HUDEP-2 (cell line): Measurements from ENCODE around the gene CYTL1.
"Not testable (repeated sequence)": the region's sequence is repeated elsewhere in the genome, so short reads cannot be mapped to it uniquely, and the experiment has no call there.

ENCODE experiments used
- DNase-seq, 76 experiments: peaks; one replicate each; lab custom pipeline; 2025; ENCODE audit not compliant: unreplicated experiment in 76 of 76; lab: John Stamatoyannopoulos, UW

CYTL1 gene, protein sequence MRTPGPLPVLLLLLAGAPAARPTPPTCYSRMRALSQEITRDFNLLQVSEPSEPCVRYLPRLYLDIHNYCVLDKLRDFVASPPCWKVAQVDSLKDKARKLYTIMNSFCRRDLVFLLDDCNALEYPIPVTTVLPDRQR

DNA sequence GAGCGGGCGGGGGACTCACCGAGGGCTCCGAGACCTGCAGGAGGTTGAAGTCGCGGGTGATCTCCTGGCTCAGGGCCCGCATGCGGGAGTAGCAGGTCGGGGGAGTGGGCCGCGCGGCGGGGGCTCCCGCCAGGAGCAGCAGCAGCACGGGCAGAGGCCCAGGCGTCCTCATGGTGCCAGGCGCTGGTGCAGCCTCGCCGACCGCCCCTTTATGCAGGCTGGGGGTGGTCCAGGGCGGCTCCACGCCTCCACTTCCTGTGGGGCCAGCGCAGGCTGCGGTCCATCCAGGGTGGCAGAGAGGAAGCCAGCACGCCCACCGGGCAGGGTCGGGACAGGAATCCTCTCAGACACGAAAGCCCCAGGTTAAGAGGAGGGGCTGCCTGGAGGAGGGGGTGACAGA is at the start of gene CYTL1:
Gene CYTL1 (minus strand): TSS at position 185 of the 400 bp plus-strand sequence. CDS start 13 bp downstream, at position 172.
- DNase-seq = peak in 19 of 76 experiments; percentile 7 to 62 (median 30)

DNA sequence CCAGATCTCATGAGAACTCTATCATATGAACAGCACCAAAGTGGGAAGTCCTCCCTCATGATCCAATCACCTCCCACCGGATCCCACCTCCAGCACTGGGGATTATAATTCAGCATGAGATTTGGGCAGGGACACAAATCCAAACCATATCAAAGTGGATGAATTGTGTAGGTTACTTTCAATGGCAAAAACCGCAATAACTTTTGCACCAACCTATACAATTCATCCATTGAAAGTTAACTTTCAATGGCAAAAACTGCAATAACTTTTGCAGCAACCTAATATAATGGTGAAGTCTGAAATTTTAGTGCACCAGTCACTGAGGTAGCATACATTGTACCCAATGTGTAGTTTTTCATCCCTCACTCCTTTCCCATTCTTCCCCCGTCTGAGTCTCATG is 48.6 kb upstream of the CYTL1 start:
- no peak for DNase-seq

- not testable (repeated sequence) for DNase-seq
Observed at GRCh38 chr4:5066968-5067367, 47.7 kb upstream of the CYTL1 start.

DNA sequence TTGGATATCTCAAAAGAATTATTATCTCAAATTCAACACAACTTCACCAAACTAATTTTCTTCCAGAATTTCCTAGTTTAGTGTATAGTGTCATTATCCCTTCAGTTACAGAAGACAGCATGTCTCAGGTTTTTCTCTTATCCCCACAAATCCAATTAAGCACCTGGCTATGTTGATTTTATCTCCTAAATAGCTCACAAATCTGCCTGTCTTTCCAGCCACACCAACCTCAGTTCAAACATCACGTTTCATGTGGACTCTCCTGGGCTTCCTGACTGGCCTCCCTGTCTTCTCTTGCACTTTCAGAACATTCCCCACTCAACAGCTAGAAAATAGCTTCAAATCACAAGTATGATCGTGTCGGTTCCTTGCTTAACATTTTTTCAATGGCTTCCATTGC is 46.8 kb upstream of the CYTL1 start:
- DNase-seq = no peak

DNA sequence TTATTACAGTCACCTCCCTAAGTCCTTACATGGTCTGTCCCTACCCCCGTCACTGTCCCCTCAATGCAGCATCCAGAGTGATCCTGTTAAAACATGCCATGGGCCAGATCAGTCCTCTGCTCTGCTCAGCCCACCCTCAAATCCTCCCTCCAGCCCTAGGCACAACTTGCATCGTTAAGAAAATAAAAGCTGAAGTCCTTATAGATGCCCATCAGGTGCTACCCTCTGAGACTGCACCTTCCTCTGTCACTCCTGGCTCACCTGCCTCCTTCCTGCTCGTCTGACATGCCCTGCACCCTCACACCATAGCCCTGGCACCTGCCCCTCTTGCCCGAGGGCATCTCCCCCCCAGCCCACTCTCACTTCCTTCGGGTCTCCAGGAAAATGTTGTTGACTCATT is 36.2 kb upstream of the CYTL1 start:
- no peak for DNase-seq

- DNase-seq = no peak
Observed at GRCh38 chr4:5054532-5054931, 35.3 kb upstream of the CYTL1 start.

- DNase-seq = no peak
Observed at GRCh38 chr4:5052726-5053425, 33.6 kb upstream of the CYTL1 start.

- peak in 7 of 76 experiments; percentile 25 to 53 (median 46) for DNase-seq
Observed at GRCh38 chr4:5052204-5052702, 33.0 kb upstream of the CYTL1 start.

- DNase-seq = peak in 62 of 76 experiments; percentile 2 to 82 (median 60)
Observed at GRCh38 chr4:5051278-5052203, 32.3 kb upstream of the CYTL1 start, which contains the start of gene STK32B. STK32B (plus strand) TSS chr4:5051480.

DNA sequence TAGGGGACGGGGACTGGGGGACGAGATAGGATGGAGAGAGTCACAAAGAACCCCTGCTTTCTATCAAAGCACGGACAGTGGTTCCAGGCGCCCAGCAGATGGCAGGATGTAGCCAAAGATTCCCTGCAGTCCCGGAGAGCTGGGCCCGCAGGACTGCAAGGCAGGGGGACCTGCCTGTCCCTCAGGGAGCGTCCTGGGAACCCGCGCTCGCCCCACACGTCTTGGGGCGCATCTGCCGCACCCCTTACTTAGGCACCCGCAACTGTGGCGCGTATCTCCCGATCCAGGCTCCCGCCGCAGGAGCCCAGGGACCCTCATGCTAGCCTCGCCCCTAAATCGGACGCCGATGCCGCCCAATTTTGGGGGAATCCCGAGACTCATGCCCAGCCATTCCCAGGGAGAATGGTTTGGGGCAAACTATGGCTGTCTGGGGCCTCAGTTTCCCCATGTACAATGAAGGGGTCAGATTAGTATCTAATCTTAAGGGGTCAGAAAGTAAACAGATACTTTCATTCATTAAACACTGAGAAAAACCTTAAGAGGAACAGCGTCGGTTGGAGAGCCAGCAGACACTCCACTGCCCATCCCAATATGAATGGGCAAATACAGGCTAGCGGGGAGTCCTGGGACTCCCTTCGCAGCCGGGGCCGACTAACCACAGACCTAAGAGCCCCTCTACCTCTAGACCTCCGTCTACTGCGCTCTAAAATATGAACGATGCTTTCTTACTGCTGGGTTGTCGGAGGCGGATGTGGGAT is 31.4 kb upstream of the CYTL1 start:
- peak in 68 of 76 experiments; percentile 1 to 82 (median 62) for DNase-seq

DNA sequence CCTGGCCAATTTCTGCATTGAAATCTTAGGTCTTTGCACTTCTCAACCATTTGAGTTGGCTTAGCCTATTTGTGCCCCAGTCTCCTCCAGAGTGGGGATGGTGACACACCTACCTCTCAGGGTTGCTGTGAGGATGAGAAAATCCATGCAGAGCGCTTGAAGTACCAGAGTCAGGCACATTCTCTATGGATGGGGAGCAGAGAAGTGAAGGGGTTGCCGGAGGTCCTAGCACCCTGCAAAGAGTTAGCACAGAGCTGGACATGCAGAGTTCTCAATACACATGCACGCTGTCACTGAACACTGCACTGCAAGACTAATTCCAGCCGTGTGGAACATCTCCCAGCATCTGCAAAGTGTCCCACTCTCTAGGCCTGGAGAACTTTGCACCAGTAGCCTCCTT is 29.5 kb upstream of the CYTL1 start:
- no peak for DNase-seq

GRCh38 chr4:5045097-5045496 is 25.8 kb upstream of the CYTL1 start:
- peak in 1 of 76 experiments; percentile 9 for DNase-seq

DNA sequence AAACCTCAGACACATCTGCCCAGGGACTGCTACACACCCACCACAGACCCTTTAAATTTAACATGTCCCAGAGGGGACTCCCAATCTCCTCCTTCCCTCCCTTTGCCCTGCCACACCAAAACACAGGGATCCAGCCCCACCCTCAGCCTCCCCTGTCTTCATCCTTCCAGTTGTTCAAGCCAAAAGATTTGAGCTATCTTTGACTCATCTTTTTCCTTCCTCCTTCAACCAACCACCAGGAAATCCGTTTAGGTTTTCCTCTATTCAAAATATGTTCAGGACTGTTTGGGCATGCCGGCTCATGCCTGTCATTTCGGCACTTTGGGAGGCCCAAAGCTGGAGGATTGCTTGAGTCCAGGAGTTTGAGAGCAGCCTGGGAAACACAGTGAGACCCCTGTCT is 25.1 kb upstream of the CYTL1 start:
- DNase-seq = no peak

DNA sequence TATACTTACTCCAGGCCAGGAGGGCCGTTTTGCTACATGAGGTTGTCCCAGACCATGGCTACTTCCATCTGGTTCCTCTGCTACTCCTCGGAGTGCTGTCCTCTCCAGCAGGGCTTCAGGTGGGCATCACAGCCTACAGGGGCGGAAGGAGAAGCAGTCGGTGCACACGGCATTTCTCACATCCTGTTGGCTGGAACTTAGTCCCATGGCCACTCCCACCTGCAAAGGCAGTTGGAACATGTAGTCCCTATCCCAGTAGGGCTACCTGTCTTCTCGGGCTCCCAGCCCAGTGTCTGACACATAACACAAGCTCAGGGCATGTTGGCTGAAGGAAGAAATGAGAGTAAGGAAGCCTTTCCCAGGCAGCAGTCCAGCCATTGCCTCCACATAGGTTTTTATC is 24.3 kb upstream of the CYTL1 start:
- no peak for DNase-seq

DNA sequence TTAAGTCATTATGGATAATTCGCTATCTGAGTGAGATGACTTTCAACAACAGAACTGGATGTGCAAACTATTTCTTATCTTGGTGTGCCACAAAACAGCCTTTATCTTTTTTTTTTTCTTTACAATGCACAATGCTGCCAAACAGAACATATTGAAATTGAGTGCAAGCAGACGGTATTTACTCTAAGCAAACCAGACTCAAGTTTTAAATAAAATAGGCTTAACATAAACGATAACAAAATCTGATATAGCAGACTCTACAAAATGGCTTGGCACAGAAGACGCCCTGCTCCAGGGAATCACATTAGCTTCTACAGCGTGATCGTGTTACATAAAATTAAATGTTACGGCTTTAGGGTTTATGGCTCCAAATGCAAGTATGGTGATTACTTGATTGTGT is 22.4 kb upstream of the CYTL1 start:
- peak in 28 of 76 experiments; percentile 8 to 83 (median 44) for DNase-seq

DNA sequence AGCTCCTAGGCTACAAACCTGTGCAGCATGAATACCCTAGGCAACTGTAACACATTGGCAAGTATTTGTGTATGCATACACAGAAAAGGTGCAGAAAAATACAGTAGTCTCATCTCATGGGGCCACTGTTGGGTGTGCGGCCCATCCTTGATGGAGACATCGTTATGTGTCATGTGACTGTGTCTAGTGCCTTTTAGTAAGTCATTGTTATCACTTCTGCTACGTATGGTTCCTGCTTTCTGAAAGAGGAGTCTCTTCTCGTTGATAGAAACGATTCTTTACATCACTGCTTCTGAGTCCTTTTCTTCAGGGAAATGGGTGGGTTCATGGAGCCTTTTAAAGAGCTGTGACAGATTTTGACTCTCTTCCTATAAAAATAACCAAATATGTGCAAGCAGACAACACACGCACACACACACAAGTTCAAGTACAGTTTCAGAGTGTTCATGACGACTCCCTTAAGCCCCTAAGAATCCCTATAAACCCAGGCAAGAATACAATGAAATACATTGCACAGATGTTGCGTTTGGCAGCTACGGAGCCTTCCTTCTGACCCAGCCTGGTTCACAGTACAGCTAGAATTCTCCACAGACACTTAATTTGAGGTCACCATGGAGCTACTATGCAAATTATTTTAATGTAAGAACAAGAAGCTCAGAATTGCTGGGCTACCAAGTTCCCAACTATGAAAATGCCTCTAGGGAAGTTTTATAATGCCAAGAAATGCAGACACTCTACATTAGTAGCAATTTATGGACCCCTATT is 21.8 kb upstream of the CYTL1 start:
- peak in 5 of 76 experiments; percentile 17 to 60 (median 29) for DNase-seq

DNA sequence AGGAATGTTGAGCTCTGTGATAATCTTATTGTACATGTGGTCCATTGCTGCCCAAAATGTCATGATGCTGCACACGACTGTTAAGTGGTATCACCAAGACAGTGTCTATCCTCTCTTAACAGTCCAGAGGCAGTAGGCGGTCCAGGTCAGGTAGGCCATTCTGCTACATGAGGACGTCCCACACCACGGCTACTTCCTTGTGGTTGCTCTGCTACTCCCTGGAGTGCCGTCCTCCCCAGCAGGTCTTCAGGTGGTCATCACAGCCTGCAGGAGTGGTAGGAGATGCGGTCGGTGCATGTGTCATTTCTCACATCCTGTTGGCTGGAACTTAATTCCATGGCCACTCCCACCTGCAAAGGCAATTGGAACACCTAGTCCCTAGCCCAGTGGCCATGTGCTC is 20.5 kb upstream of the CYTL1 start:
- no peak for DNase-seq

DNA sequence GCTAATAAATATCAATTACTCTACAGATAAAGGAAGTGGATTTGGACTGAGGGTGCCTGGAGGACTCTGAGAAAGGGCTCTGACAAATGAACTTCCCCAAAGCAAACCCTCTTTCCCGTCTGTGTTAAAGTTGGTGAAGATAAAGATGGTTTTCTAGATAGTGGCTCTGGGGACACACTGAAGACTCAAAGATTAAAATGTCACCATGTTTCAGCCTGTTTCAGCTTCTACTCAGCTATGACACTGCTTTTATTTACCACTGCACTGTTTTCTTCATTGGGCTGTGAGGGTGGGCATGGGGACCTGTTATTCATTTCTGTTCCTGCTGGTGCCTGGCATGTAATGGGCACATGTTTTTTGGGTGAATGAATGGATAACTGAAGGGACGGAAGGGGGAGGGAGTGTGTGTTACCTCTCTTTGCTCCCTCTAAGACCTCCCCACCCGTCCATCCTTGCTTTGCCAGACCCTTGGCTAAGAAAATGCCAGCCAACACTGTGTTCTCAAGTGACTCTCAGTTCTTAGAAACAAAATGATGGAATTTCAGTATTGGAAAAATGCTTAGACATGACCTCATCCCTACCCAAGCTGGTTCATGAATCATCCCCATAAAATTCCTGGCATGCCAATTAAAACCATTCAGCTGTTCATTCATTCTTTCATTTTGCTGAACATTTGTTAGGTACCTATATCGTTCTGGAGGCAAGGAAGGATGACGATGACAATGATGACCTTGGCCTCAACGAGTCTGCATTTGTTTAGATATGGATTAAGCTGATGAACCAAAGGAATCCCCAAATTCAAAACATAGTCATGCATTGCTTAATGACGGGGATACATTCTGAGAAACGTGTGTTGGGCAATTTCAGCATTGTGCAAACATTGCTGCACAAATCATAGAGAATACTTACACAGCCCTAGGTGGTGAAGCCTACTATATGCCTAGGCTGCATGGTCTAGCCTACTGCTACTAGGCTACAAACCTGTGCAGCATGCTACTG is 18.6 kb upstream of the CYTL1 start:
- DNase-seq = peak in 42 of 76 experiments; percentile 8 to 75 (median 40)
